AG20443 (cell line): Measurements from ENCODE around the gene TMIGD3.

Source experiments
- DNase-seq: peaks from one replicate; pipeline ENCODE4 v3.0.0; 2012; ENCODE audit warnings: low spot score, mixed read lengths

TMIGD3 gene

GRCh38 chr1:111446967-111447892 lies 56.2 kb downstream of the TMIGD3 start:
- no peak for DNase-seq

DNA sequence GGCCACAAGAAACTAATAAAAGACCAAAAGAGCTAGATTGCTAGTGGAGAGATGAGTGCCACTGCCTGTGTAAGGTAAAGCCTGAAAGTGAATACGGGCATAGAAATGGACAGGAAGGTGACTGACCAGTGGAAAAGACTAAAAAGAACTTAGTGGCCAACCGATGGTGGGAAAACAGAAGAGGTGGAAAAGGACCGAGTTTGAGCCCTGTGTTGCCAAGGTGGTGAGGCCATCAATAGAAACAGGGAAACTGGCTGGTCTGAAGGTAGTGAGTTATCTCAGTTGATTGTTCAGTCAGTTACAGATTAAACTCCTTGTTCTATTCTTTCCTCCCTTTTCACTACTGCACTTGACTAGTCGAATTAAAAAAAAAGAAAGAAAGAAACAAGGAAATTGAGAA lies 56.9 kb downstream of the TMIGD3 start:
- no peak for DNase-seq

GRCh38 chr1:111444031-111444430 lies 59.4 kb downstream of the TMIGD3 start:
- DNase-seq: no peak

- no peak for DNase-seq
These were observed 61.0 kb downstream of the TMIGD3 start for GRCh38 chr1:111442457-111442856.

GRCh38 chr1:111441573-111442192 lies 61.8 kb downstream of the TMIGD3 start:
- no peak for DNase-seq

DNA sequence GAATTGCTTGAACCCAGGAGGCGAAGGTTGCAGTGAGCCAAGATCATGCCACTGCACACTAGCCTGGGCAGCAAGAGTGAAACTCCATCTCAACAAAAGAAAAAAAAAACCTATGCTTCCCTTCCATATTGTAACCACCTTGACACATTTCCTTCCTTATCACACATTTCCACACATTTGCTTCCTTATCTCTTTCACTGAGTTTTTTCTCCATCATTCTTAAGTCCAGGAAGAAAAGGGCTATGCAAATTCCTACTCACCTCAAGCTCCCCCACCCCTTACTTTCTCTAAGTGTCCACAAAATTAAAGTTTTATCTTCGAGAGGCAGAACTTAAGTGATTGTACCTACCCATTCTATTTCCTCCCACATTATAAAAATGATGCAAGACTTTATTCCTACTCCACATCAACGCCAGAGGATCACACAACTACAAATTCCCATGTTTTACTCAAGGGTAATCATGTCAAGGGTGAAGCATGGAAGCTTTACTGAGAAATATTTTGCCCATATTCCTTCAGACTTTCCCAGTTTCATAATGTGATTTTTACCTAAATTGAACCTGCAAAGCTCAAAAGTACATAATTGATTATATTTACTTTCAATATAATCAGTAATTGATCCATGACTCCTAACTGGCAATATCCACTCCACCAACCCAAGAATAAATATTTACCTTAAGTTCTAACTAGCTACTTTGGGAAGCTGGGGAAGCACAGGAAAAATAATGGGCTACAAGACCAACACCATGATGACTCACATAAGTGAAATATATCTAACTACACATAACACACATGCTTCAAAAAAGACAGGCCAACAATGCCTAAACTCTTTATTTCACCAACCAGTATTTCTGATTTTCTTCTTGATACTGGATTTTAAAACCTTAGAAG lies 63.7 kb downstream of the TMIGD3 start:
- no peak for DNase-seq

GRCh38 chr1:111436726-111437125 lies 66.7 kb downstream of the TMIGD3 start:
- DNase-seq: no peak
